GM19025 (cell line): ENCODE data around the gene DHX58.

Experiments used
- ATAC-seq: cut with Tn5 transposase; IDR thresholded peaks from one replicate; pipeline ENCODE4 v1.9.1; 2021; ENCODE audit warnings: mild to moderate bottlenecking, low read depth, moderate library complexity; ENCODE audit not compliant: unreplicated experiment

Gene DHX58

GRCh38 chr17:42087736-42088705 is 24.5 kb downstream of the DHX58 start:
- no peak for ATAC-seq

GRCh38 chr17:42087042-42087701 is 25.3 kb downstream of the DHX58 start:
- ATAC-seq = no peak

GRCh38 chr17:42081516-42082129 is 30.9 kb downstream of the DHX58 start:
- no peak for ATAC-seq

DNA sequence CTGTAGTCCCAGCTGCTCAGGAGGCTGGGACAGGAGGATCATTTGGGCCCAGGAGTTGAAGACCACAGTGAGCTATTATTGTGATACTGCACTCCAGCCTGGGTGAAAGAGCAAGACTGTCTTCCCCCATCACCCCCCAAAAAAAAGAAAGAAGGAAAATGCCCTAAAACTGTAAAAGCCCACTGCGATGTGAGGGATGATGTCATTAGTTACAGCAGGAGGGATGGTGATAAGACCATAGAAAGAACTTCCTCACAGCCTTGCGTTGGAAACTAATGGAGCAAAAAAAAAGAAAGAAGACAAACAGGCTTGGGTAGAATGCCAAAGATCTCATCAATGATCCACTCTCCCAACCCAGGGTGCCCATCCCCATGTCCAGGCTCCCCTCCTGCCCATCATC is 33.0 kb downstream of the DHX58 start:
- ATAC-seq = no peak

DNA sequence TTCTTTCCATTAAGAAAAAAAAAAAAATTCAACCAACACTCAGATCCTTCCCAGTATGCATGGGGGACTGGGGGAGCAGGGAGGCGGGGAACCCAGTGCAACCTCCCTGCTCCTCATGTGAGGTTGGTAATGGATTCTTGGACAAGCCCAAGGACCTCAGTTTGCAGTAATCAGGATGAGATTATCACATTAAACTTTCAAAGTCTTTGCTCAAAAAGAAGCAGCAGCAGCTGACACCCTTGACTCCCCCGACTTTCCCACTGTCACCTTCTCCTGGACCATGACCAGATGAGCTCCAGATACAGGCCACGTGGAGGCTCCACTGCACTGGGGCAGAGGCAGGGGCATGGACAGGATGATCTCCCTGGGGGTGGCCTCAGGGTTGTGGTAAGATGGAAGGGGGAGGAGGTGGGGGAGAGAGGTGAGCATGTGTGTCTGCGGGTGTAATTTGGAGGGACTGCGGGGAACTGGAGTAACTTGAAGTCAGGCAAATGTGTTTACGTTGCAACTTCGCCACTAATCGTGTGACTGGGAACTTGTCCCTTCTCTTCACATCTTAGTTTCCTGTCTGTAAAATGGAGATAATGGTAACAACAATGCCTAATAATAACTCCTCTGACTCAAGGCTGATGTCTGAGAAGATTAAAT is 34.0 kb downstream of the DHX58 start:
- ATAC-seq = no peak

DNA sequence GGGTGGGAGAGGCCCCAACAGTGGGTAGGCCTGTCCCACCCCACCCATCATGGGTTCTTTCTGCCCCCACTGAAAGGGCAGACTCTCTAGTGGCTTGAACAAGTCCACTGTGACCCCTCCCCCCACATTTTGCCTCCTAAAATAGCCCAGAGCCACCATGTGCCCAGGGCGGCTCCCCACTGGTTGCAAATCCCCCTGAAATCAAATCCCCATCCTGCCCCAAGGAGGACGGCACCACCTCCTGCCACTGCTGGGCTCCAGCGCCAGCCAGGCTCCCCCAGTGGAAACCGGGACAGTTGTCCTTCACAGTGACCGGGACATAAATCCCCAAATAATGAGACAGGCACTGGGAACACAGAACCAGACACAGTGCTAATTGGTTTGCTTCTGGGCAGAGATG is 34.8 kb downstream of the DHX58 start:
- no peak for ATAC-seq

GRCh38 chr17:42076797-42077559 is 35.5 kb downstream of the DHX58 start:
- no peak for ATAC-seq

DNA sequence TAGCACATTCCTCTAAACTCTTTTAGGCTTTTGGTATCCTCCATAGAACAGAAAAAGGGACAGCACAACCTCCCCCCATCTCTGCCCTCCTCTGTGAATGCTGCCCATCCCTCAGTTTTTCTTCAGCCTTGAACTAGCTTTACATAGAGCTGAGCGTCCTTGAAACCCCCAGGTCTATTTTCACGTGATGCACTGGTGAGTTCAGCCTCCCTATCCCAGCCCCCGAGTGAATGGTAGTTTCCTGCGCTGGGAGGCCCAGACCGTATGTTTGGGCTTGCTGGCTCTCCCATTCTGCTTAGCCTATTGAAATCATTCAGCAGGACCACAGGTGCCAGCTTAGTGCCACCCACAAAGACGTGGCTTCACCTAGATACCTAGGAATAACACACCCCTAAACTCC is 36.7 kb downstream of the DHX58 start:
- ATAC-seq = no peak

DNA sequence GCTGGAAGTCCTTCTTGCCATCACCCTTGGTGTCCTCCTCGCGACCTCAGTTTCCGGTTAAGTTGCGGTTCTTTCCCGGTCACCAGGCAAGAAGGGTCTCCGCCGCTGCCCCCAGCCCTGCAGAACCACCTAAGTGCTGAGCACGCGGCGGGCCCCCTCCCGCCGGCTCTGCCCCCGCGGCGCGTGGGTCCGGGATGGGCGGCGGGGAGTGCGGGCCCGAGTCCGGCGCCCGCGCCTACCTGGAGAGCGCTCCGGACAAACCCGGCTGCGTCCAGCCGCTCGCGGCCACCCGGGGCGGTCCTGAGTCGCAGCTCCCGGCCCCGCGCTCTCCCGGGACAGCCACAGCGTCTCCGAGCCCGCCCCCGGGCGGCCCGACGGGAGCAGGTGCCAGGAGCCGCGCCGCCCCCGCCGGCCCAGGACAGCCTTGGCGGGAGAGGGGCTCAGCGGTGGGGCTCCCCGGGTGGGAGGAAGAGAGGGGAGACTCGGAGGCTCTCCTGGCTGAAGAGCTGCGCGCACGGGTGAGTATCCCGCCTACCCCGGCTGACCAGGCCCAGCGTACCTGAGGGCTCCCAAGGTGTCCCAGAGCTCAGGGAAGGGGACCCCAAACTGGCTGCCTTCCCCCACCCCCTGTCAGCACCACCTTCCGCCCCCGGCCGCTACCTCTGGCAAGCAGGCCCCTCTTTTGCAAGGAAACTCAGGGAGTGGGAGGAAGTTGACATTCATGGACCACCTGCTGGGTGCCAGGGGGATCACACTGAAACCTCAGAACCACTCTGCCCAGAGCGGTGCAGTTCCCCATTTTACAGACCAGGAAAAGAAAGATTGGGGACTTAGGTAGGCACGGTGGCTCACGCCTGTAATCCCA is 40.0 kb downstream of the DHX58 start:
- ATAC-seq = no peak

DNA sequence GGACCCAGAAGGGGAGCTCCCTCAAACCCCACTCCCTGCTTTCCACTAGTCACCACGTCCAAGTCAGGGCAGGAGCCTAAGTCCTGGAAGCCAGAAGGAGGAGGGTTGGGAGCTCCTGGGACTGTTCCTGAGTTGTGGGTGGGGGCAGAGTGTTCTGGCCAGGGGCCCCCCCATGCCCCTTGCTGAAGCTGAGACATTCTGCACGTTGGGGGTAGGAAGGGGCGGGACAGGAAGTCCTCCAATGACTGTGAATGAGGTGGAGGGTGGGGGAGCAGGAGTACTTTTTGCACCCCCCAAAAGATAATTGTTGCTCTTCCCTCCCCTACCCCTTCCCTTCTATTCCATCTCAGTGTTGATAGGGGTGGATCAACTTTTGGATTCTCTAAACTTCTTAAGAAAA is 40.7 kb downstream of the DHX58 start:
- no peak for ATAC-seq

- no peak for ATAC-seq
These were observed 43.5 kb downstream of the DHX58 start for GRCh38 chr17:42068979-42069378.

- no peak for ATAC-seq
These were observed 45.0 kb downstream of the DHX58 start for GRCh38 chr17:42067371-42068091.

- ATAC-seq = no peak
These were observed 47.3 kb downstream of the DHX58 start for GRCh38 chr17:42065201-42065600.

GRCh38 chr17:42062681-42063080 is 49.8 kb downstream of the DHX58 start:
- no peak for ATAC-seq

DNA sequence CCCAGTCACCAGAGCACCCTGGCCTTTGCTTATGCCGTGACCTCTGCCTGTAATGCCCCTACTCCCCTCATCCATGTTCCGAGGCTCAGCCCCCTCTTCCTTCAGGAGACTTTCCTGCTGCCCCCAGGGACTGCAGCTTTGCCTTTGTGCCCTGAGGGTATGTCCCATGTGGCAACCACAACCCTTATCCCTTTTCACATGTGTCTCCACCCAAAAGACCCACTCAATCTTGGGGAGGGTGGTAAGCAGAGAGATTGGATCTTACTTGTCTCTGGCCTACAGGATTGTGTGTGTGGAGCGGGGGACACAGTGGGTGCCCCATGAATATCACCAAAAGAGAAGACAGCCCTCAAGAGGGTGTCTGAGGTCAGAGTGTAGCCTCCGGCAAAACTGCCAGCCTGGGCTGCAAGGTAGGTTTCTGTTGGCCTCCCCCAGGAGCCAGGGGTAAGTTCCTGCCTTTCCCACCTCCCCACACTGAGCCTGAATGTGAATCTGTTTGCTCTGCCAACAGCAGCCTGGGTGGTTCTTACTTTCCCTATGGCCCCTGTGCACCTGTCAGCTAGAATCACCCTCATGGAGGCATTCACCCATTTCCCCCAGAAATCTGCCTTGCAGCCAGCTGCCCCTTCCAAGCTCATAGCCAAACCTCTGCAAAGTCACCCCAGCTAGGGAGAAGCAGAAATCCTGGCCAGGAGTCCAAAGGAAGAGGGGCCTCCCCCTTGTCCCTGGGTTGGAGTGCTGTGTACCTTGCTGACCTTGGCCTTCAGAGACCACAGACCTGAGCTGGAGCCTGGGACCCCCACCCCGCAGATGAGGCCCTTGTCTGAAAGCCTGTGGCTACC is 50.6 kb downstream of the DHX58 start:
- ATAC-seq = no peak

- no peak for ATAC-seq
These were observed 52.3 kb downstream of the DHX58 start for GRCh38 chr17:42060231-42060630.

GRCh38 chr17:42059815-42060214 is 52.7 kb downstream of the DHX58 start:
- ATAC-seq = no peak

DNA sequence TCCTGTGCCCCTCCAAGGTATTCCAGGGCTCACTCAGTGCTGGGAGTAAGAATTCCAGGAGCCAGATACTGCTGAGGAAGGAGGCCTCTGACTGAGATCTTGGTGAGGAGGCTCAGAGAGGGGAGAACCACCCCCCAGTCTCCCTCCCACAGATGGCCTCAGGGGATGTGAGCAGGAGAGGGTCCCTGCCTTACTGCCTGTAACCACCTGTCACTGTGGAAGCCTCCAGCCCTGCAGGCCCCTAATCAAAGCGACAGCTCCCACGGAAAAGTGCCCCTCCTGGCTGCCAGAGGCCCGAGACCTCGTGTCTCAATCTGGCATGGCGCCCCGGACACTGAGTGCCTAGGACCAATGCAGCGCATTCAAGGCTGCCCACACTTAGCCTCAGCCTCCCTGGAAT is 54.5 kb downstream of the DHX58 start:
- no peak for ATAC-seq
